ENCODE results near the gene LHFPL3.

DNA sequence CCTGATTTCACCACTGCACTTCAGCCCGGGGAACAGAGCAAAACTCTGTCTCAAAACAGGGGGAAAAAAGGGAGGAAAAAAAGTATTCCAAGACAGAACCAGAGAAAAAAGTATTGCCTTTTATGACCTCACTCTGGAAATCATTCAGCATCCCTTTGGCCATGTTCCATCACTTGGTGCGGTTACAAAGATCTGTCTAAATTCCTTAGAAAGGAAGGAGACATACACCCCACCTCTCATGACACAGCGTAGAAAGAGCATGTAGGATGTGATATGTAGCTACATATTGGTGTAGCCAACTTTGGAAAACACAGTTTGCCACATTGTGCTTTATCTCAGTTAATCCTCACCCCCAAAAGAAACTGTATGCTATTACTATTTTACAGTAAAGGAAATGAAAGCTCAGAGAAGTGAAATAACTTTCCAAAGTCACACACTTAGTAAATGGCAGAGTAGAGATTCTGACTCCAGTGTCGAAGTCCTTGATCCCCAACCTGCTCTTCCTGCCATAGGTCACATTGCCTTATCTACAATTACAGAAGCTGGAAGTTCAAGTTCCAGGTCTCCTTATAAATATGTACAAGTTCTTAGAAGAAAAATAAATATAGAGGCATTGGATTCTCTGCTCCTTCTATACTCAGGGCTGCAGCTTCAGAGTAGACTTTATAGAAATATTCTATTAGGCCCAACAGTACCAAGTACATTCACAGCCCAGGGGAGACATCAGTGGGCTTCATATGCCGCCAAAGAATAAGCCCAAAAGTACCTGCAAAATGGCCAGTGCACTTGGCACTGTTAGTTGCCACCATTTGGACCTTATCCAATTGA lies 594.0 kb downstream of the LHFPL3 start:
- TF ChIP-seq EZH2phosphoT487 (IDR thresholded peaks at IDR 0.05; ENCODE audit: insufficient read depth, low read depth) (no peak), EZH2 (IDR thresholded peaks at IDR 0.05; ENCODE audit: insufficient read depth, poor library complexity, severe bottlenecking) (no peak)

All from GM23248 (cell line).